PC-3 (cell line): ENCODE data around the gene ELN. TPM values are rescaled to one million over a fixed set of nuclear protein-coding genes. Genes with fewer than 3 reads are reported as not detected.

Source experiments
- ATAC-seq: fragments of 200-7000 bp; cut with Tn5 transposase; 2 replicates; pipeline ENCODE4 v1.9.1; 2020; ENCODE audit warnings: mild to moderate bottlenecking, moderate library complexity
- BruUV-seq: library from RNA; stranded (reverse); fragments of 400-500 nt; replicated peaks from 2 replicates; lab custom pipeline; 2021; lab: Mats Ljungman, UMichigan
- CTCF ChIA-PET: fragments of 300-600 bp; sonication (Branson Sonifier 250); formaldehyde crosslinking; loops from one replicate; lab custom pipeline; 2022; ENCODE audit warnings: antibody characterized with exemption; lab: Charles Lee
- POLR2A ChIA-PET: fragments of 300-600 bp; sonication (Branson Sonifier 250); formaldehyde crosslinking; loops from one replicate; lab custom pipeline; 2022; ENCODE audit warnings: antibody characterized with exemption; ENCODE audit not compliant: unreplicated experiment; lab: Charles Lee
- DNase-seq: peaks from one replicate; pipeline ENCODE4 v3.0.0-alpha.2; 2015
- H2AFZ ChIP-seq: fragments of 300-600 bp; sonication (generic); 2 replicates; pipeline ENCODE4 v1.6.0; 2016; ENCODE audit warnings: antibody characterized with exemption, low read length
- H3F3A ChIP-seq: fragments of 300-600 bp; sonication (generic); one replicate; pipeline ENCODE4 v1.6.0; 2017; ENCODE audit warnings: antibody characterized with exemption, low read length, control low read depth, mild to moderate bottlenecking; ENCODE audit not compliant: unreplicated experiment
- H3K27ac ChIP-seq: fragments of 300-600 bp; sonication (generic); 2 replicates; pipeline ENCODE4 v1.5.1; 2016; ENCODE audit warnings: mild to moderate bottlenecking, low read length
- H3K27me3 ChIP-seq: fragments of 300-600 bp; sonication (generic); 2 replicates; pipeline ENCODE4 v1.6.1; 2016; ENCODE audit warnings: low read length, mixed read lengths
- H3K36me3 ChIP-seq: fragments of 300-600 bp; sonication (generic); 2 replicates; pipeline ENCODE4 v1.6.1; 2016; ENCODE audit warnings: low read depth, mixed run types, low read length, mixed read lengths
- H3K4me1 ChIP-seq: fragments of 300-600 bp; sonication (generic); 2 replicates; pipeline ENCODE4 v1.5.1; 2016; ENCODE audit warnings: low read length; ENCODE audit not compliant: insufficient read depth
- H3K4me2 ChIP-seq: fragments of 300-600 bp; sonication (generic); 2 replicates; pipeline ENCODE4 v1.6.0; 2016; ENCODE audit warnings: low read length
- H3K4me3 ChIP-seq: fragments of 300-600 bp; sonication (generic); 2 replicates; pipeline ENCODE4 v1.5.1; 2016; ENCODE audit warnings: mild to moderate bottlenecking, low read length, mixed read lengths
- H3K79me2 ChIP-seq: fragments of 300-600 bp; sonication (generic); 2 replicates; pipeline ENCODE4 v1.6.1; 2017; ENCODE audit warnings: low read length, mixed read lengths
- H3K9ac ChIP-seq: fragments of 300-600 bp; sonication (generic); 2 replicates; pipeline ENCODE4 v1.6.0; 2016; ENCODE audit warnings: mild to moderate bottlenecking, low read length
- H3K9me2 ChIP-seq: fragments of 300-600 bp; sonication (generic); replicated peaks from 2 replicates; pipeline ENCODE4 v1.6.1; 2016; ENCODE audit warnings: mixed run types, low read length, mixed read lengths
- H3K9me3 ChIP-seq: fragments of 300-600 bp; sonication (generic); 2 replicates; pipeline ENCODE4 v1.6.1; 2016; ENCODE audit warnings: low read length, mixed read lengths
- H4K20me1 ChIP-seq: fragments of 300-600 bp; sonication (generic); 2 replicates; pipeline ENCODE4 v1.6.1; 2016; ENCODE audit warnings: low read length, mixed read lengths
- EZH2 ChIP-seq: fragments of 300-600 bp; sonication (generic); IDR thresholded peaks from one replicate; pipeline ENCODE4 v1.6.1; 2017; ENCODE audit warnings: antibody characterized with exemption, mild to moderate bottlenecking, low read length; ENCODE audit not compliant: unreplicated experiment
- EZH2phosphoT487 ChIP-seq: fragments of 300-600 bp; sonication (generic); IDR thresholded peaks from 2 replicates; pipeline ENCODE4 v1.6.1; 2018; ENCODE audit warnings: mild to moderate bottlenecking, antibody characterized with exemption, low read length, borderline replicate concordance
- intact Hi-C: fragments of 100-400 bp; cut with micrococcal nuclease; formaldehyde crosslinking; loops from 2 replicates; pipeline ENCODE4 v1.9.0; 2023
- total RNA-seq: library from RNA; depleted of rRNA; stranded (reverse); fragments of >200 nt; gene quantifications from 2 replicates; pipeline ENCODE4 v1.2.3, GENCODE V29; 2014
- TF ChIP-seq, protein P1 (sequence below): fragments of 300-600 bp; sonication (generic); conservative IDR thresholded peaks from 2 replicates; pipeline ENCODE4 v1.5.1; 2017; ENCODE audit warnings: antibody characterized with exemption, low read depth, mild to moderate bottlenecking, low read length

The ELN gene
- total RNA-seq, 1 experiment from 2014 or later, result 0.07 TPM

DNA sequence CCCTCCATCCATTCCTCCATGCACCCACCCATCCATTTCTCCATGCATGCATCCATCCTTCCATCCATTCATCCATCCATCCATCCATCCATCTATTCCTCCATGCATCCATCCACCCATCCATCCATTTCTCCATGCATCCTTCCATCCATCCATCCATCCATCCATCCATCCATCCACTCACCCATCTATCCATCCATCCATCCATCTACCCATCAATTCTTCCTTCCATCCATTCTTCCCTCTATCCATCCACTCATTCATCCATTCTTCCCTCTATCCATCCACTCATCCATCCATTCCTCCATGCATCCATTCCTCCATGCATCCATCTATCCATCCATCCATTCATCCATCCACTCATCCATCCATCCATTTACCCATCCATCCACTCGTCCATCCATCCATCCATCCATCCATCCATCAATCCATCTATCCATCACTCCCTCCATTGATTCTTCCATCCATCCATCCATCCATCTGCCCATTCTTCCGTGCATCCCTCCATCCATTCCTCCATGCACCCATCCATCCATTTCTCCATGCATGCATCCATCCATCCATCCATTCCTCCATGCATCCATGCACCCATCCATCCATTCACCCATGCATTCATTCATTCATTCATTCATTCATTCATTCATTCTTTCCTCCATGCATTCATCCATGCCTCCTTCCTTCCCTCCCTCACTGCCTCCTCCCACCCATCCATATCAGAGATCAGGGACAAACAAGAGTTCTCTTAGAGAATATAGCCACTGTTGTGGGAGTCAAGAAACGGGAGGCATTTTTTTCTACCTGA lies 22.2 kb downstream of the ELN start:
- Histone ChIP-seq H3F3A (no peaks in the 10 kb centered on the region), H3K4me2 (no peak overlapping the region), H3K27me3 (no peaks in the 10 kb centered on the region), H3K4me3 (no peak overlapping the region), H3K9ac (no peak overlapping the region), H3K36me3 (no peaks in the 10 kb centered on the region), H2AFZ (no peak overlapping the region), H3K9me3 (no peaks in the 10 kb centered on the region), H3K4me1 (no peaks in the 10 kb centered on the region), H4K20me1 (no peaks in the 10 kb centered on the region), H3K9me2 (no peaks in the 10 kb centered on the region), H3K27ac (no peak overlapping the region), H3K79me2 (no peaks in the 10 kb centered on the region)
- ChIA-PET POLR2A (no interaction called here), CTCF (no interaction called here)
- no peak for DNase-seq
- intact Hi-C loops, result loop anchor here (5.0 kb wide), 1 partner anchor 152 kb away; no protein-coding TSS in a partner anchor
- ATAC-seq, result no peak
- BruUV-seq, result no TSS peak
- no peak for TF ChIP-seq EZH2
- TF ChIP-seq EZH2phosphoT487, result no peak
- TF ChIP-seq, protein P1, sequence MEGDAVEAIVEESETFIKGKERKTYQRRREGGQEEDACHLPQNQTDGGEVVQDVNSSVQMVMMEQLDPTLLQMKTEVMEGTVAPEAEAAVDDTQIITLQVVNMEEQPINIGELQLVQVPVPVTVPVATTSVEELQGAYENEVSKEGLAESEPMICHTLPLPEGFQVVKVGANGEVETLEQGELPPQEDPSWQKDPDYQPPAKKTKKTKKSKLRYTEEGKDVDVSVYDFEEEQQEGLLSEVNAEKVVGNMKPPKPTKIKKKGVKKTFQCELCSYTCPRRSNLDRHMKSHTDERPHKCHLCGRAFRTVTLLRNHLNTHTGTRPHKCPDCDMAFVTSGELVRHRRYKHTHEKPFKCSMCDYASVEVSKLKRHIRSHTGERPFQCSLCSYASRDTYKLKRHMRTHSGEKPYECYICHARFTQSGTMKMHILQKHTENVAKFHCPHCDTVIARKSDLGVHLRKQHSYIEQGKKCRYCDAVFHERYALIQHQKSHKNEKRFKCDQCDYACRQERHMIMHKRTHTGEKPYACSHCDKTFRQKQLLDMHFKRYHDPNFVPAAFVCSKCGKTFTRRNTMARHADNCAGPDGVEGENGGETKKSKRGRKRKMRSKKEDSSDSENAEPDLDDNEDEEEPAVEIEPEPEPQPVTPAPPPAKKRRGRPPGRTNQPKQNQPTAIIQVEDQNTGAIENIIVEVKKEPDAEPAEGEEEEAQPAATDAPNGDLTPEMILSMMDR, result no peak

DNA sequence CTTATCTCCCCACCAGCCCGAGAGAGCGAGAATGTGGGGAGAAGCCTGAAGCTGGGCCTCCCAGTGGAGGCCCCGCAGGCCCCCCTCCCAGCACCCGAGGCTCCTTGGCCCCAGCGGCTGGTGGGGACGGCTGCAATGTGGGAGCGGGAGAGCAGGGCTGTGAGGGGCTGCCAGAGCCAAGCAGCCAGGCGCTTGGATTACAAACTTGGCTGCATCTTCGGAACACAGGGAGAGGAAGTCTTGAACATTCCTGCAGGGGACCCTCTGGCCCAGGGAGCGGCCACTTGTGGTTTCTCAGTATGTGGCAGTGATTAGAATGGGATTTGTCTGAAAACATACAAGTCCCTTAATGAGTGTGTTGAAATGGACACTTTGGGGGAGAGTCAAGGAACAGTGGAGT lies 23.2 kb downstream of the ELN start:
- Histone ChIP-seq H3K4me2 (no peak overlapping the region), H3K79me2 (no peaks in the 10 kb centered on the region), H3K9ac (no peak overlapping the region), H3K27ac (no peak overlapping the region), H4K20me1 (no peaks in the 10 kb centered on the region), H3K9me2 (no peaks in the 10 kb centered on the region), H3K9me3 (no peaks in the 10 kb centered on the region), H2AFZ (no peak overlapping the region), H3K36me3 (no peaks in the 10 kb centered on the region), H3K4me1 (no peaks in the 10 kb centered on the region), H3F3A (no peaks in the 10 kb centered on the region), H3K4me3 (no peak overlapping the region), H3K27me3 (no peaks in the 10 kb centered on the region)
- intact Hi-C loops, result loop anchor here (5.0 kb wide), 1 partner anchor 151 kb away; no protein-coding TSS in a partner anchor
- no TSS peak for BruUV-seq
- DNase-seq (no peak), ATAC-seq (peak; percentile 21)
- ChIA-PET POLR2A (no interaction called here), CTCF (interaction anchor here (1.0 kb wide), 1 partner anchor 9 kb away, joined by 3 read pairs; no protein-coding TSS in a partner anchor)
- TF ChIP-seq EZH2phosphoT487, result no peak
- no peak for TF ChIP-seq EZH2
- TF ChIP-seq, protein P1, result no peak
